ENCODE measurements around the gene SLC39A11. TPM values are rescaled to one million over a fixed set of nuclear protein-coding genes. Genes with fewer than 3 reads are reported as not detected.

The SLC39A11 gene
- total RNA-seq, 2 donors from 2014 or later = 18.1 to 20.1 TPM

- Histone ChIP-seq H3K4me3 (ENCODE audit: low read length) (no peak overlapping the region), H3K27ac (ENCODE audit: low read depth, low read length) (no peak overlapping the region), H3K4me1 (ENCODE audit: control insufficient read depth, insufficient read depth, low read length) (no peaks in the 10 kb centered on the region), H3K9ac (ENCODE audit: extremely low read depth, low read length, poor library complexity, severe bottlenecking) (no peak overlapping the region), H3K36me3 (ENCODE audit: control insufficient read depth, insufficient read depth, low read length) (no peaks in the 10 kb centered on the region), H3K9me3 (ENCODE audit: control insufficient read depth, low read length) (peaks cover 11% of the 10 kb centered on the region), H3K27me3 (ENCODE audit: control insufficient read depth, insufficient read depth, low read length, poor library complexity, severe bottlenecking) (no peaks in the 10 kb centered on the region)
- Mint-ChIP-seq H3K9me3 (peaks cover 16% of the 10 kb centered on the region), H3K36me3 (ENCODE audit: low read depth) (no peaks in the 10 kb centered on the region), H3K4me1 (no peaks in the 10 kb centered on the region), H3K4me3 (no peak overlapping the region), H3K27ac (no peak overlapping the region), H3K27me3 (ENCODE audit: insufficient read depth) (no peaks in the 10 kb centered on the region)
- no peak for TF ChIP-seq CTCF (conservative IDR thresholded peaks at IDR 0.05)
- DNase-seq = no peak
These were observed 233.5 kb downstream of the SLC39A11 start for GRCh38 chr17:72858826-72859495.

DNA sequence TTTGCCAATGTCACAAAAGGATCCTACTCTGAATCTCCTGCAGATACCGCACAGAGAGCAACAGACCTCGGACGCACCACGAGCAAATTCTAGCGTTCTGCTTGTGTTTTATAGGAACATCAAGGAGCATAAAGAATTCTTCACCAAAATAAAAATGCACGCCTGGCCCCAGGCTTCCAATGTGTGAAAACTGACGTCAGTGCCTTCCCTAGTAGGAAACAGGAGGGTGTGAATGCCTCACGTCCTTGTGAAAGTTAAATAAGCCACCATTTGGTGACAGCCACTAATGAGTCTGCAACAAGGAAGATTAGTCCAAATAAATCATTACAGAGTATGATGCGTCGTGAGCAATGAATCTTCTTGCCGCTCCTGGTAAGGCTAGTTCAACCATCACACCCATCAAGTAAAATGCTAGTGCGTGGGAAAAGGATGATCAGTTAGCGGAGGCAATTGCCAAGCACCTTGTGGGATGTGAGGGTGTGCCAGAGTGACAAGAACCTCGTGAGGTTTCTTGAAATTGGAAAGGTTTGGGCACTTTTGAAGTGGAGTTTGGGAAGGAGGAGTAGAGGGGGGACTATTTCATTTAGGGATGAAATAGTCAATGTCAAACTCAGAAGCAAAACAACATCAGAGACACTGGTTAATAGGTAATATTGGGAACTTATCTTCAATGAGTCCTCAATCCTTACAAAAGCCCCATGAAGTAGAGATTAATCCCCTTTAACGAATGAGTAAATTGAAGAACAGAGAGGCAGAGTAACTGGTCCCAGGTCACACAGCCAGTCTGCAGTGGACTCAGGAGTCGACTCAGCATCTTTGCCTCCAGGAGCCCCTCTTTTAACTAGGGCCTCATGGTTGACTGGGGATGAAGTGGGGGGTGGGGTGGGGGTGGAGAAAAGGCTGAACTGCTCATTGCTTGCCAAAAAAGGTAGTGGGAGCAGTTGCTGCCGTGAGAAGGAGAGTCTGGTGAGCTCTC lies 238.8 kb downstream of the SLC39A11 start:
- Mint-ChIP-seq H3K9me3 (peaks cover 10% of the 10 kb centered on the region), H3K4me1 (peaks cover 7% of the 10 kb centered on the region), H3K36me3 (ENCODE audit: low read depth) (no peaks in the 10 kb centered on the region), H3K4me3 (no peak overlapping the region), H3K27me3 (ENCODE audit: insufficient read depth) (no peaks in the 10 kb centered on the region), H3K27ac (no peak overlapping the region)
- WGBS, 2 experiments (ENCODE audit: insufficient coverage in 1 of 2, insufficient read length in 1 of 2) = 83 to 85% methylated on average over 16 to 17 of the region's 17 CpGs
- no peak overlapping the region for H3K9ac ChIP-seq (ENCODE audit: extremely low read depth, low read length, poor library complexity, severe bottlenecking)
- H3K4me1 ChIP-seq (ENCODE audit: control insufficient read depth, insufficient read depth, low read length) = no peaks in the 10 kb centered on the region
- H3K27me3 ChIP-seq (ENCODE audit: control insufficient read depth, insufficient read depth, low read length, poor library complexity, severe bottlenecking) = no peaks in the 10 kb centered on the region
- H3K4me3 ChIP-seq (ENCODE audit: low read length) = no peak overlapping the region
- H3K36me3 ChIP-seq (ENCODE audit: control insufficient read depth, insufficient read depth, low read length) = no peaks in the 10 kb centered on the region
- H3K9me3 ChIP-seq (ENCODE audit: control insufficient read depth, low read length) = peaks cover 6% of the 10 kb centered on the region
- no peak for TF ChIP-seq CTCF (conservative IDR thresholded peaks at IDR 0.05)
- peak; percentile 62 for DNase-seq
- no peak overlapping the region for H3K27ac ChIP-seq (ENCODE audit: low read depth, low read length)

- DNase-seq = peak; percentile 30
- Histone ChIP-seq H3K4me3 (ENCODE audit: low read length) (no peak overlapping the region), H3K27ac (ENCODE audit: low read depth, low read length) (no peak overlapping the region), H3K4me1 (ENCODE audit: control insufficient read depth, insufficient read depth, low read length) (no peaks in the 10 kb centered on the region), H3K36me3 (ENCODE audit: control insufficient read depth, insufficient read depth, low read length) (no peaks in the 10 kb centered on the region), H3K27me3 (ENCODE audit: control insufficient read depth, insufficient read depth, low read length, poor library complexity, severe bottlenecking) (no peaks in the 10 kb centered on the region), H3K9ac (ENCODE audit: extremely low read depth, low read length, poor library complexity, severe bottlenecking) (no peak overlapping the region), H3K9me3 (ENCODE audit: control insufficient read depth, low read length) (no peaks in the 10 kb centered on the region)
- Mint-ChIP-seq H3K36me3 (ENCODE audit: low read depth) (no peaks in the 10 kb centered on the region), H3K27me3 (ENCODE audit: insufficient read depth) (no peaks in the 10 kb centered on the region), H3K27ac (no peak overlapping the region), H3K4me1 (peaks cover 7% of the 10 kb centered on the region), H3K9me3 (peaks cover 2% of the 10 kb centered on the region), H3K4me3 (no peak overlapping the region)
- 93 to 100% methylated on average over 3 to 5 of the region's 5 CpGs for WGBS, 2 experiments (ENCODE audit: insufficient coverage in 1 of 2, insufficient read length in 1 of 2)
- no peak for TF ChIP-seq CTCF (conservative IDR thresholded peaks at IDR 0.05)
These were observed 240.1 kb downstream of the SLC39A11 start for GRCh38 chr17:72852277-72852938.
